Smooth muscle cell of the pulmonary artery (primary cell): ENCODE data around the gene TBC1D8B. TPM values are rescaled to one million over a fixed set of nuclear protein-coding genes. Genes with fewer than 3 reads are reported as not detected.

Experiments used
- total RNA-seq: library from RNA; depleted of rRNA; stranded (reverse); fragments of >200 nt; gene quantifications from 2 replicates; pipeline ENCODE4 v1.2.3, GENCODE V29; 2014

TBC1D8B gene
- total RNA-seq: 24.2 and 32.2 TPM in 2 replicates

DNA sequence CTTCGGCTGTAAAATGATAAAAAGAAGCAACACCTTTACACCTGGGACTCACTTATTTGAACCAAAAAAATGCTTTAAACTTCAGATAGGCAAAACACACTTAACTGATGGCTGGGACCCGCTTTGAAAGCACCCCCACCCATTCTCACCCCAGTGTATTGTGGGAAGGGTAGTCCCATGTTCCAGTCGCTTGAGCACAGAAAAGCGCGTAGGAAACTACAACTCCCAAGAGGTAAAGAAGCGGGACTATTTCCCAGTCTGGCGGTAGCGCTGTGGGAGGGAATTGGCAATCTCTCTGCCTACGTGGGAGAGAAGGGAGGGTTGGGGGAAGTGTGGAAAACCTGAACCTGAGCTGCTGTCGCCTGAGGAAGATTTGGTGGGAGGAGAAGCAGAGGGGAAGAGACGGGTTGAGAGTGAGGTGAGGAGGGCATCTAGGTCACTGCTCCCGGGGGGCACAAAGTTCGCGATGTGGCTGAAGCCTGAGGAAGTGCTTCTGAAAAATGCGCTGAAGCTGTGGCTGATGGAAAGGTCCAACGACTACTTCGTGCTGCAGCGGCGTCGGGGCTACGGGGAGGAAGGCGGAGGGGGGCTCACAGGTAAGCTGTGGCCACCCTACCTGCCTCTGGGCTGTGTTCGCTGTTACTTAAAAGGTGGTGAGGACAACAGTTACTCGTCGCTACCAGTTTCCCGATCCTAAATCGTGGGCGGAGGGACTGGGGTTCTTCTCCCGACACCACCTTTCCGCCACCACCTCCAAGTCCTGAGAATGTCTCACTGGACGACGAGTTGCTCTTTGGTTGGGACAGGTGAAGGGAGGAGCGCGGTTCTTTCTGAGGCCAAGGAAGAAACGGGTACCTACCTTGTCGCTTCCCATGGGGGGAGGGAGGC lies at the start of gene TBC1D8B:
Gene TBC1D8B, plus strand, starts transcription at position 286 of the 888 bp plus-strand sequence. Its CDS starts 181 bp downstream, at position 467.

DNA sequence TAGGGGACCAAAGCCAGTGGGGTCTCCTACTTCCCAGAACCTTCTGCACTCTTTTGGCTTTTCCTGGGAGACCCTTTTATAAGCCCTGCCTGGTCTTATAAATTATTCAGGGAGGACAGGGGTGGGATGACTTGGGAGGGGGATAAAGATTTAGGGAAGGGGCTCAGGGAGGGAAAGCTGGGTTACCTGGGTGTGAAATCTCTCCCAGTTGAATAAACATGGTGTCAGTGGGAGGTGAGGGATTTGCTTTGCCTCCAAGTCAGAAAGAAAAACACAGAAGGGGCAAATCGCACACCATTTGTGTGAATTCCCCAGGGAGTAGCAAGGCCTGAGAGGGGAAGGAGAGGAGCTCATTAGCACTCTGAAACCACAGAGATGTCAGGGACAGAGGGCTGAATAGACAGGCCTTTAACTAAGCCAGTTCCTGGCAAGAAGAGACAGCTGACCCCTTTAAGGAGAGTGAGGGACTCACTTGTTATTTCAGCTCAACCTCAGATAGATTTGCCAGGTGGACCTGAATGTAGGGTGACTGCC lies 100.9 kb downstream of the TBC1D8B start, which contains the start of gene RIPPLY1:
Gene RIPPLY1, minus strand, starts transcription at position 51 of the 534 bp plus-strand sequence. CDS start 54 bp downstream, outside the sequence.

DNA sequence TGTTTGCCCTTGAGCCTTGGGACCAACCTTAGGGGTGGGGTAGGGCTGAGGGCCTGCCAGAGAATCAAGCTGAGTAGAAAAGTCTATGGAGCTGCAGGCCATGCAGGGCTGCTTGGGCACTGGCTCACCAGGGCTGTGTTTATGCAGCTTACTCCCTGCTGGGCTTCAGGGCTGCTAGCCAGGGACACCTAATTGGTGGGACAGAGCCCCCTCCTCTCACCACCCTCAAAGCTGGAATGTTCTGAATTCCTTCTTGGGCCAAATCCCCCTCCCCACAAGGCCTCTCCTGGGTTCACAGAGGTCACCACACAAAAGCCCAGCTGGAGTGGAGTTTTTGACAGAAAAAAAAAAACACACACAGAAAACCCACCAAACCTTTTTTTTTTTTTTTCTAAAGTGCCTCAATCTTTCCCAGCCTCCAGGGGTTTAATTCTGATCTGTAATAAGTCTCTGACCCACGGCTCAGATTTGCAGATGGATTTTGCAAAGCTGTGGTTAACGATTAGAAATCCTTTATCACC lies 117.5 kb downstream of the TBC1D8B start, which contains the start of gene CLDN2:
Gene CLDN2, plus strand, starts transcription at position 471 of the 521 bp plus-strand sequence. CDS start 7,827 bp downstream, outside the sequence.

Other genes starting within 250 kb of the TBC1D8B start
- gene RADX, start 190.7 kb upstream of the TBC1D8B start, total RNA-seq: 1.4 and 4.2 TPM in 2 replicates
- 2.3 and 6.7 TPM in 2 replicates for gene RNF128, start 76.0 kb upstream of the TBC1D8B start, total RNA-seq
- gene RIPPLY1, start 100.7 kb downstream of the TBC1D8B start, total RNA-seq: not detected in 2 replicates
- not detected in 2 replicates for gene CLDN2, start 117.7 kb downstream of the TBC1D8B start, total RNA-seq
- gene MORC4, start 197.5 kb downstream of the TBC1D8B start, total RNA-seq: 38.1 and 42.1 TPM in 2 replicates